Thyroid gland (tissue), 4 donors: ENCODE data around the gene CH25H. TPM values are rescaled to one million over a fixed set of nuclear protein-coding genes. Genes with fewer than 3 reads are reported as not detected.

Experiments used
- DNase-seq, 2 donors: peaks; one replicate each; pipeline ENCODE4 v3.0.0-alpha.2; 2019
- H3K27ac ChIP-seq, 3 donors: fragments of 200-600 bp; sonication (generic); 1 replicate in 2 of 3; 2 replicates in 1 of 3; pipeline ENCODE4 v1.5.1; 2016 to 2019; ENCODE audit warnings: mild to moderate bottlenecking in 1 of 3, moderate library complexity in 1 of 3
- H3K27me3 ChIP-seq: fragments of 200-600 bp; sonication (generic); one replicate; pipeline ENCODE4 v1.5.1; 2019
- H3K36me3 ChIP-seq, 2 donors: fragments of 200-600 bp; sonication (generic); one replicate each; pipeline ENCODE4 v1.5.1; 2016 to 2019
- H3K4me1 ChIP-seq, 2 donors: fragments of 200-600 bp; sonication (generic); one replicate each; pipeline ENCODE4 v1.5.1; 2017 to 2019
- H3K4me3 ChIP-seq, 3 donors: fragments of 200-600 bp; sonication (generic); replicated peaks in 1 of 3; 1 replicate in 2 of 3; 2 replicates in 1 of 3; pipeline ENCODE4 v1.5.1; 2016; ENCODE audit warnings: mild to moderate bottlenecking in 1 of 3
- H3K9me3 ChIP-seq: fragments of 200-600 bp; sonication (generic); one replicate; pipeline ENCODE4 v1.5.1; 2017
- CTCF ChIP-seq, 6 experiments: fragments of 200-600 bp in 3 of 6; fragments of 450-650 bp in 3 of 6; sonication (generic) in 3 of 6; IDR thresholded peaks; one replicate each; pipeline ENCODE4 v1.5.1; 2016 to 2019; ENCODE audit warnings: antibody characterized with exemption in 6 of 6, mild to moderate bottlenecking in 2 of 6, inconsistent platforms in 1 of 6, moderate library complexity in 1 of 6
- POLR2A ChIP-seq, 2 donors: fragments of 450-650 bp; IDR thresholded peaks; one replicate each; pipeline ENCODE4 v1.6.1; 2017; ENCODE audit warnings: antibody characterized with exemption in 2 of 2, mild to moderate bottlenecking in 2 of 2, moderate library complexity in 1 of 2
- WGBS, 2 donors: methylation state at CpG; one replicate each; pipeline ENCODE4 v1.1.5; 2017; 5-methylcytosine and 5-hydroxymethylcytosine counted together
- intact Hi-C: fragments of 100-400 bp; cut with DNase I; formaldehyde crosslinking; loops from one replicate; pipeline ENCODE4 v1.15.1; 2023
- total RNA-seq, 4 donors: library from RNA; depleted of rRNA; stranded (reverse); fragments of >200 nt; gene quantifications; one replicate each; pipeline ENCODE4 v1.2.3, GENCODE V29; 2016

The CH25H gene
- total RNA-seq, 4 donors from 2014 or later, result 0.44 to 6.3 (median 3.4) TPM; not detected in 1

DNA sequence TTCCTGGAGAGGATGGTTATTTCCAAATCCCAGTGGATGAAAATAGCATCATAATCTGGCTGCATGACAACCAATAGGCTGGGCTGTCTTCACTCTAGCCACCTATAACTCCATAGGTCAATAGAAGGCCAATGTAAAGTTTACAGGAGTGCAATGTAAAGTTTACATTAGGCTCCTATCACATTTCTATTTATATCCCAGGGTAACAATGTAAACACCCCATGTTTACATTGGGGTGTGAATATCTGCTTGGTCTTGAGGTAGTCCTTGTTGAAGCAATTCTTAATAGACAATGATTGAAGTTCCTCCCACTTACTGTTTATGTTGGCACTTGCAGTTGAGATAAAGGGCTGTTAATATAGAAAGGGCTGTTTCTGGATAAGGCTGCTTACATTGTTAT is 21.5 kb downstream of the CH25H start:
- Histone ChIP-seq H3K27ac (no peak overlapping the region), H3K4me1 (no peaks in the 10 kb centered on the region), H3K4me3 (no peak overlapping the region), H3K36me3 (no peaks in the 10 kb centered on the region), H3K27me3 (no peaks in the 10 kb centered on the region), H3K9me3 (no peaks in the 10 kb centered on the region)
- intact Hi-C loops, result no loop called here
- no peak for DNase-seq
- no peak for TF ChIP-seq POLR2A (IDR thresholded peaks at IDR 0.05)

GRCh38 chr10:89184638-89185037 is 22.5 kb downstream of the CH25H start:
- Histone ChIP-seq H3K4me3 (no peak overlapping the region), H3K27ac (no peak overlapping the region), H3K4me1 (no peaks in the 10 kb centered on the region), H3K9me3 (no peaks in the 10 kb centered on the region), H3K27me3 (no peaks in the 10 kb centered on the region), H3K36me3 (no peaks in the 10 kb centered on the region)
- TF ChIP-seq CTCF (IDR thresholded peaks at IDR 0.05) (no peak), POLR2A (IDR thresholded peaks at IDR 0.05) (no peak)
- intact Hi-C loops, result no loop called here
- peak in 1 of 2 donors; percentile 4 for DNase-seq
- WGBS, 2 donors, result 63 to 76% methylated on average over 3 of the region's 3 CpGs

GRCh38 chr10:89183571-89183970 is 23.5 kb downstream of the CH25H start:
- H3K27me3 ChIP-seq, result no peaks in the 10 kb centered on the region
- no peak for TF ChIP-seq CTCF (IDR thresholded peaks at IDR 0.05)
- TF ChIP-seq POLR2A (IDR thresholded peaks at IDR 0.05), result no peak

GRCh38 chr10:89182894-89183293 is 24.2 kb downstream of the CH25H start:
- Histone ChIP-seq H3K27me3 (no peaks in the 10 kb centered on the region), H3K36me3 (no peaks in the 10 kb centered on the region), H3K4me3 (no peak overlapping the region), H3K4me1 (no peaks in the 10 kb centered on the region), H3K9me3 (no peaks in the 10 kb centered on the region), H3K27ac (no peak overlapping the region)
- no peak for TF ChIP-seq CTCF (IDR thresholded peaks at IDR 0.05)
- no peak for TF ChIP-seq POLR2A (IDR thresholded peaks at IDR 0.05)
- no peak for DNase-seq
- 93 to 100% methylated on average over 2 of the region's 2 CpGs for WGBS, 2 donors
- intact Hi-C loops, result no loop called here

More at GRCh38 chr10:89183571-89183970, 23.5 kb downstream of the CH25H start:
- DNase-seq, result no peak
- H3K4me3 ChIP-seq, result no peak overlapping the region
- intact Hi-C loops, result no loop called here
- H3K9me3 ChIP-seq, result no peaks in the 10 kb centered on the region
- H3K27ac ChIP-seq, result no peak overlapping the region
- no peaks in the 10 kb centered on the region for H3K36me3 ChIP-seq
- H3K4me1 ChIP-seq, result no peaks in the 10 kb centered on the region

- no peak overlapping the region for H3K4me3 ChIP-seq
- no peaks in the 10 kb centered on the region for H3K27me3 ChIP-seq
- intact Hi-C loops, result no loop called here
- H3K4me1 ChIP-seq, result no peaks in the 10 kb centered on the region
- H3K36me3 ChIP-seq, result no peaks in the 10 kb centered on the region
- no peak overlapping the region for H3K27ac ChIP-seq
- no peaks in the 10 kb centered on the region for H3K9me3 ChIP-seq
- TF ChIP-seq CTCF (IDR thresholded peaks at IDR 0.05), result no peak
- no peak for TF ChIP-seq POLR2A (IDR thresholded peaks at IDR 0.05)
- no peak for DNase-seq
These were observed 31.3 kb downstream of the CH25H start for GRCh38 chr10:89175816-89176215.

- TF ChIP-seq POLR2A (IDR thresholded peaks at IDR 0.05) (no peak), CTCF (IDR thresholded peaks at IDR 0.05) (no peak)
- Histone ChIP-seq H3K4me3 (no peak overlapping the region), H3K4me1 (no peaks in the 10 kb centered on the region), H3K9me3 (no peaks in the 10 kb centered on the region), H3K36me3 (no peaks in the 10 kb centered on the region), H3K27ac (no peak overlapping the region), H3K27me3 (no peaks in the 10 kb centered on the region)
- no peak for DNase-seq
- intact Hi-C loops, result no loop called here
These were observed 34.0 kb downstream of the CH25H start for GRCh38 chr10:89173075-89173474.
